ENCODE data around the gene SUMF1.

GRCh38 chr3:4399476-4399875 lies 67.6 kb downstream of the SUMF1 start:
- no peak for TF ChIP-seq CTCF (optimal IDR thresholded peaks at IDR 0.05 in 1 of 3, IDR thresholded peaks at IDR 0.05 in 1 of 3, conservative IDR thresholded peaks at IDR 0.05 in 1 of 3; ENCODE audit: extremely low read depth in 1 of 3, insufficient read depth in 2 of 3, low read length in 3 of 3)
- TF ChIP-seq EZH2 (IDR thresholded peaks at IDR 0.05; ENCODE audit: low read length), result no peak

Measured in keratinocyte (primary cell).